Measurements from ENCODE around the gene SLC26A5. TPM values are rescaled to one million over a fixed set of nuclear protein-coding genes. Genes with fewer than 3 reads are reported as not detected.

Gene SLC26A5
- total RNA-seq, 1 donor from 2014 or later = not detected

- Histone ChIP-seq H3K9me3 (ENCODE audit: low read depth) (no peaks in the 10 kb centered on the region), H3K27me3 (peaks cover 70% of the 10 kb centered on the region), H3K27ac (no peak overlapping the region), H3K36me3 (no peaks in the 10 kb centered on the region), H3K4me1 (peaks cover under 1% of the 10 kb centered on the region), H4K20me1 (ENCODE audit: low read depth) (no peaks in the 10 kb centered on the region), H2AFZ (replicated peaks) (no peak overlapping the region), H3K79me2 (ENCODE audit: low read depth) (no peaks in the 10 kb centered on the region), H3K4me3 (no peak overlapping the region), H3K4me2 (no peak overlapping the region), H3F3A (ENCODE audit: low read depth) (no peaks in the 10 kb centered on the region), H3K9ac (no peak overlapping the region)
- Mint-ChIP-seq H3K27me3 (ENCODE audit: insufficient read depth, low read depth) (peaks cover 20% of the 10 kb centered on the region), H3K4me3 (no peak overlapping the region), H3K4me1 (no peaks in the 10 kb centered on the region), H3K9me3 (no peaks in the 10 kb centered on the region), H3K27ac (no peak overlapping the region), H3K36me3 (no peaks in the 10 kb centered on the region)
- TF ChIP-seq EZH2 (IDR thresholded peaks at IDR 0.05) (no peak), CTCF (IDR thresholded peaks at IDR 0.05) (no peak), EZH2phosphoT487 (IDR thresholded peaks at IDR 0.05) (no peak)
- DNase-seq (ENCODE audit: low spot score) = no peak
Measured at GRCh38 chr7:103439661-103440060, 6.3 kb downstream of the SLC26A5 start.

GRCh38 chr7:103437623-103438022 is 8.4 kb downstream of the SLC26A5 start:
- Mint-ChIP-seq H3K27me3 (ENCODE audit: insufficient read depth, low read depth) (peaks cover 10% of the 10 kb centered on the region), H3K9me3 (peaks cover 10% of the 10 kb centered on the region), H3K4me1 (no peaks in the 10 kb centered on the region), H3K27ac (no peak overlapping the region), H3K4me3 (no peak overlapping the region), H3K36me3 (no peaks in the 10 kb centered on the region)
- no peak overlapping the region for H3K4me2 ChIP-seq
- H3K79me2 ChIP-seq (ENCODE audit: low read depth) = no peaks in the 10 kb centered on the region
- H3K36me3 ChIP-seq = no peaks in the 10 kb centered on the region
- no peak overlapping the region for H2AFZ ChIP-seq (replicated peaks)
- H3K27ac ChIP-seq = no peak overlapping the region
- DNase-seq (ENCODE audit: low spot score) = no peak
- H3K4me1 ChIP-seq = no peaks in the 10 kb centered on the region
- no peaks in the 10 kb centered on the region for H3F3A ChIP-seq (ENCODE audit: low read depth)
- no peak for TF ChIP-seq EZH2phosphoT487 (IDR thresholded peaks at IDR 0.05)
- TF ChIP-seq EZH2 (IDR thresholded peaks at IDR 0.05) = no peak
- TF ChIP-seq CTCF (IDR thresholded peaks at IDR 0.05) = no peak
- no peaks in the 10 kb centered on the region for H3K9me3 ChIP-seq (ENCODE audit: low read depth)
- no peaks in the 10 kb centered on the region for H4K20me1 ChIP-seq (ENCODE audit: low read depth)
- H3K27me3 ChIP-seq = peaks cover 49% of the 10 kb centered on the region
- H3K9ac ChIP-seq = no peak overlapping the region
- no peak overlapping the region for H3K4me3 ChIP-seq

GRCh38 chr7:103432712-103433111 is 13.3 kb downstream of the SLC26A5 start:
- TF ChIP-seq EZH2phosphoT487 (IDR thresholded peaks at IDR 0.05) (no peak), EZH2 (IDR thresholded peaks at IDR 0.05) (no peak), CTCF (IDR thresholded peaks at IDR 0.05) (no peak)
- Mint-ChIP-seq H3K36me3 (no peaks in the 10 kb centered on the region), H3K4me1 (peaks cover 5% of the 10 kb centered on the region), H3K27ac (no peak overlapping the region), H3K27me3 (ENCODE audit: insufficient read depth, low read depth) (peaks cover 4% of the 10 kb centered on the region), H3K9me3 (peaks cover 10% of the 10 kb centered on the region), H3K4me3 (no peak overlapping the region)
- no peak overlapping the region for H3K9ac ChIP-seq
- no peak overlapping the region for H3K4me3 ChIP-seq
- no peak overlapping the region for H2AFZ ChIP-seq (replicated peaks)
- H3K4me1 ChIP-seq = no peaks in the 10 kb centered on the region
- H3K4me2 ChIP-seq = no peak overlapping the region
- no peaks in the 10 kb centered on the region for H3K36me3 ChIP-seq
- no peak overlapping the region for H3K27ac ChIP-seq
- no peaks in the 10 kb centered on the region for H3K9me3 ChIP-seq (ENCODE audit: low read depth)
- H3F3A ChIP-seq (ENCODE audit: low read depth) = no peaks in the 10 kb centered on the region
- peaks cover 19% of the 10 kb centered on the region for H3K27me3 ChIP-seq
- H4K20me1 ChIP-seq (ENCODE audit: low read depth) = no peaks in the 10 kb centered on the region
- no peak for DNase-seq (ENCODE audit: low spot score)
- H3K79me2 ChIP-seq (ENCODE audit: low read depth) = no peaks in the 10 kb centered on the region

Measured in neural progenitor cell (in vitro differentiated cells).